Measurements from ENCODE around the gene SLC1A5. TPM values are rescaled to one million over a fixed set of nuclear protein-coding genes. Genes with fewer than 3 reads are reported as not detected.

Gene SLC1A5
- polyA plus RNA-seq, 1 donor from 2014 or later, result 1.1 TPM

DNA sequence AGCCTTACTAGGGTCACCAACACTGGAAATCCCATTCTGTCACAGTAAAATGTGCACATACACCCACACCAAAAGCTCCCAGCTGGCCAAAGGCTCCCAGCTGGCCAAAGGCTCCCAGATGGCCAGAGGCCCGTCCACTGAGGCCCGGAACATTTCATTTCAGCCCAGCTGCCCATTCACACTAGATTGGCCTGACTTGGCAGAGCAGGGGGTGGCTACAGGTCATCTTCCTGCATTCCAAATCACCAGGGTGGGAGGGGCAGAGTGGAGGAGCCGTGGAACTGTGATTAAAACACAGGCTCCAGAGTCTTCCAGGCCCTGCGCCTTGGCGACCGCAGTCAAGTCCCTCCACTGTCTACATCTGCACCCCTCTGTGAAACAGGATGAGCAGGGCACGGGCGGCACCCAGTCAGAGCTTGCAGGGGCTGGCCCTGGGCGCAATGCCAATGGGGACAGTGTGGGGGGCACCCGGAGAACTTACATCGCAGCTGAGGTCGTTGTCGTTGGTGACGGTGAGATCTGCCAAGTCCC is 61.4 kb downstream of the SLC1A5 start:
- Histone ChIP-seq H4K20me1 (ENCODE audit: insufficient read depth) (peaks cover 12% of the 10 kb centered on the region), H3K27ac (ENCODE audit: low read length) (no peak overlapping the region)
- TF ChIP-seq EZH2 (IDR thresholded peaks at IDR 0.05; ENCODE audit: borderline replicate concordance, insufficient read depth, low read length, poor library complexity, severe bottlenecking), result no peak
- no peak for TF ChIP-seq EP300 (conservative IDR thresholded peaks at IDR 0.05; ENCODE audit: poor library complexity, severe bottlenecking)
- TF ChIP-seq, protein P1, sequence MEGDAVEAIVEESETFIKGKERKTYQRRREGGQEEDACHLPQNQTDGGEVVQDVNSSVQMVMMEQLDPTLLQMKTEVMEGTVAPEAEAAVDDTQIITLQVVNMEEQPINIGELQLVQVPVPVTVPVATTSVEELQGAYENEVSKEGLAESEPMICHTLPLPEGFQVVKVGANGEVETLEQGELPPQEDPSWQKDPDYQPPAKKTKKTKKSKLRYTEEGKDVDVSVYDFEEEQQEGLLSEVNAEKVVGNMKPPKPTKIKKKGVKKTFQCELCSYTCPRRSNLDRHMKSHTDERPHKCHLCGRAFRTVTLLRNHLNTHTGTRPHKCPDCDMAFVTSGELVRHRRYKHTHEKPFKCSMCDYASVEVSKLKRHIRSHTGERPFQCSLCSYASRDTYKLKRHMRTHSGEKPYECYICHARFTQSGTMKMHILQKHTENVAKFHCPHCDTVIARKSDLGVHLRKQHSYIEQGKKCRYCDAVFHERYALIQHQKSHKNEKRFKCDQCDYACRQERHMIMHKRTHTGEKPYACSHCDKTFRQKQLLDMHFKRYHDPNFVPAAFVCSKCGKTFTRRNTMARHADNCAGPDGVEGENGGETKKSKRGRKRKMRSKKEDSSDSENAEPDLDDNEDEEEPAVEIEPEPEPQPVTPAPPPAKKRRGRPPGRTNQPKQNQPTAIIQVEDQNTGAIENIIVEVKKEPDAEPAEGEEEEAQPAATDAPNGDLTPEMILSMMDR (IDR thresholded peaks at IDR 0.05; ENCODE audit: poor library complexity, severe bottlenecking), result no peak
- TF ChIP-seq POLR2AphosphoS5 (IDR thresholded peaks at IDR 0.05), result no peak
- no peak for TF ChIP-seq SMC3 (conservative IDR thresholded peaks at IDR 0.05; ENCODE audit: poor library complexity)
- no peak for TF ChIP-seq MXI1 (conservative IDR thresholded peaks at IDR 0.05; ENCODE audit: poor library complexity, severe bottlenecking)
- TF ChIP-seq, protein P2, sequence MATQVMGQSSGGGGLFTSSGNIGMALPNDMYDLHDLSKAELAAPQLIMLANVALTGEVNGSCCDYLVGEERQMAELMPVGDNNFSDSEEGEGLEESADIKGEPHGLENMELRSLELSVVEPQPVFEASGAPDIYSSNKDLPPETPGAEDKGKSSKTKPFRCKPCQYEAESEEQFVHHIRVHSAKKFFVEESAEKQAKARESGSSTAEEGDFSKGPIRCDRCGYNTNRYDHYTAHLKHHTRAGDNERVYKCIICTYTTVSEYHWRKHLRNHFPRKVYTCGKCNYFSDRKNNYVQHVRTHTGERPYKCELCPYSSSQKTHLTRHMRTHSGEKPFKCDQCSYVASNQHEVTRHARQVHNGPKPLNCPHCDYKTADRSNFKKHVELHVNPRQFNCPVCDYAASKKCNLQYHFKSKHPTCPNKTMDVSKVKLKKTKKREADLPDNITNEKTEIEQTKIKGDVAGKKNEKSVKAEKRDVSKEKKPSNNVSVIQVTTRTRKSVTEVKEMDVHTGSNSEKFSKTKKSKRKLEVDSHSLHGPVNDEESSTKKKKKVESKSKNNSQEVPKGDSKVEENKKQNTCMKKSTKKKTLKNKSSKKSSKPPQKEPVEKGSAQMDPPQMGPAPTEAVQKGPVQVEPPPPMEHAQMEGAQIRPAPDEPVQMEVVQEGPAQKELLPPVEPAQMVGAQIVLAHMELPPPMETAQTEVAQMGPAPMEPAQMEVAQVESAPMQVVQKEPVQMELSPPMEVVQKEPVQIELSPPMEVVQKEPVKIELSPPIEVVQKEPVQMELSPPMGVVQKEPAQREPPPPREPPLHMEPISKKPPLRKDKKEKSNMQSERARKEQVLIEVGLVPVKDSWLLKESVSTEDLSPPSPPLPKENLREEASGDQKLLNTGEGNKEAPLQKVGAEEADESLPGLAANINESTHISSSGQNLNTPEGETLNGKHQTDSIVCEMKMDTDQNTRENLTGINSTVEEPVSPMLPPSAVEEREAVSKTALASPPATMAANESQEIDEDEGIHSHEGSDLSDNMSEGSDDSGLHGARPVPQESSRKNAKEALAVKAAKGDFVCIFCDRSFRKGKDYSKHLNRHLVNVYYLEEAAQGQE (IDR thresholded peaks at IDR 0.05; ENCODE audit: borderline replicate concordance), result no peak
- TF ChIP-seq TAF1 (IDR thresholded peaks at IDR 0.05; ENCODE audit: low read depth), result no peak

DNA sequence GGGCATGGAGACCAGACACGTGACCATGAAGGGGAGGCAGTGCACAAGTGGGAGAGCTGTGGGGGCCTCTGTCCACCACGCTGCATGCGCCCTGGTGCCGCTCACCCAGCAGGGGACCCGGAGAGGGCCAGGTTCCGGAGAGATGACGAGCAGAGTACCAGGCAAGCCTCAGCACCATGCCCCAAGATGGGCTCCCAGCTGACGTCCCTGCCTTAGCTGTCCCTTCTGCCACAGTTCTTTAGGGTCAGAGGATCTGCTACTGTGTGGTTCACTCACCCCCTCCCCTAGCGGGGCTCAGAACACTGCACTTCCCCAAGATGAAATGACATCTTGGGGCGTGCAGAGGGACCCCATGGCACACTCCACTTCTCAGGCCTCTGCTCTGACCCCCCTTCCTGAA is 61.8 kb downstream of the SLC1A5 start:
- TF ChIP-seq RAD21 (conservative IDR thresholded peaks at IDR 0.05), result no peak
- Histone ChIP-seq H3F3A (ENCODE audit: insufficient read depth, low read length, poor library complexity, severe bottlenecking) (no peaks in the 10 kb centered on the region), H3K36me3 (ENCODE audit: insufficient read depth, low read length) (peaks cover 3% of the 10 kb centered on the region), H3K9me2 (ENCODE audit: insufficient read depth, low read length) (no peaks in the 10 kb centered on the region), H3K79me2 (replicated peaks; ENCODE audit: insufficient read depth, low read length) (no peaks in the 10 kb centered on the region), H3K9me3 (ENCODE audit: low read length) (no peaks in the 10 kb centered on the region), H3K27ac (ENCODE audit: low read length) (no peak overlapping the region), H2AFZ (ENCODE audit: low read depth, low read length) (no peak overlapping the region), H3K9ac (ENCODE audit: low read length) (no peak overlapping the region), H3K27me3 (ENCODE audit: insufficient read depth, low read depth, low read length) (no peaks in the 10 kb centered on the region), H3K4me3 (ENCODE audit: low read length) (no peak overlapping the region), H4K20me1 (ENCODE audit: insufficient read depth) (peaks cover 7% of the 10 kb centered on the region), H3K4me2 (ENCODE audit: low read length) (no peak overlapping the region)

More for the DNA sequence above, 61.4 kb downstream of the SLC1A5 start:
- Histone ChIP-seq H2AFZ (ENCODE audit: low read depth, low read length) (no peak overlapping the region), H3K4me2 (ENCODE audit: low read length) (no peak overlapping the region), H3K79me2 (replicated peaks; ENCODE audit: insufficient read depth, low read length) (no peaks in the 10 kb centered on the region), H3K9ac (ENCODE audit: low read length) (no peak overlapping the region), H3K9me3 (ENCODE audit: low read length) (no peaks in the 10 kb centered on the region), H3K9me2 (ENCODE audit: insufficient read depth, low read length) (no peaks in the 10 kb centered on the region), H3K27me3 (ENCODE audit: insufficient read depth, low read depth, low read length) (no peaks in the 10 kb centered on the region), H3K36me3 (ENCODE audit: insufficient read depth, low read length) (peaks cover 3% of the 10 kb centered on the region), H3F3A (ENCODE audit: insufficient read depth, low read length, poor library complexity, severe bottlenecking) (no peaks in the 10 kb centered on the region), H3K4me3 (ENCODE audit: low read length) (no peak overlapping the region)
